HL-60 (cell line): ENCODE measurements around the gene KCNMA1.

Experiments used
- DNase-seq, 2 experiments: peaks; one replicate each; pipeline ENCODE4 v3.0.0-alpha.2; 2010 to 2020; ENCODE audit warnings: low read depth in 1 of 2, low spot score in 1 of 2
- H3K27ac ChIP-seq: fragments of 250-450 bp; sonication (Bioruptor Pico); replicated peaks from 2 replicates; pipeline ENCODE4 v1.5.1; 2020; ENCODE audit warnings: mild to moderate bottlenecking, moderate library complexity
- H3K27me3 ChIP-seq: fragments of 250-450 bp; sonication (Bioruptor Pico); 2 replicates; pipeline ENCODE4 v1.5.1; 2021; ENCODE audit warnings: mild to moderate bottlenecking, moderate library complexity; ENCODE audit not compliant: insufficient read depth, poor library complexity, severe bottlenecking
- H3K4me3 ChIP-seq: replicated peaks from 2 replicates; pipeline ENCODE4 v1.5.1; 2011; ENCODE audit warnings: mild to moderate bottlenecking, control low read depth, low read length; ENCODE audit not compliant: insufficient read depth
- GABPA ChIP-seq: IDR thresholded peaks from 2 replicates; pipeline ENCODE4 v1.6.1; 2012; ENCODE audit warnings: low read depth
- POLR2AphosphoS5 ChIP-seq: IDR thresholded peaks from 2 replicates; pipeline ENCODE4 v1.6.1; 2012; ENCODE audit warnings: low read depth
- SPI1 ChIP-seq: IDR thresholded peaks from 2 replicates; pipeline ENCODE4 v1.6.1; 2012; ENCODE audit warnings: low read depth, mild to moderate bottlenecking, borderline replicate concordance
- TF ChIP-seq, protein P1 (sequence below): IDR thresholded peaks from 2 replicates; pipeline ENCODE4 v1.6.1; 2012; ENCODE audit warnings: low read depth; ENCODE audit not compliant: insufficient replicate concordance
- TF ChIP-seq, protein P2 (sequence below): IDR thresholded peaks from one replicate; pipeline ENCODE4 v1.5.1; 2011; ENCODE audit warnings: low read length, control low read depth, inconsistent platforms; ENCODE audit not compliant: insufficient read depth

KCNMA1 gene

DNA sequence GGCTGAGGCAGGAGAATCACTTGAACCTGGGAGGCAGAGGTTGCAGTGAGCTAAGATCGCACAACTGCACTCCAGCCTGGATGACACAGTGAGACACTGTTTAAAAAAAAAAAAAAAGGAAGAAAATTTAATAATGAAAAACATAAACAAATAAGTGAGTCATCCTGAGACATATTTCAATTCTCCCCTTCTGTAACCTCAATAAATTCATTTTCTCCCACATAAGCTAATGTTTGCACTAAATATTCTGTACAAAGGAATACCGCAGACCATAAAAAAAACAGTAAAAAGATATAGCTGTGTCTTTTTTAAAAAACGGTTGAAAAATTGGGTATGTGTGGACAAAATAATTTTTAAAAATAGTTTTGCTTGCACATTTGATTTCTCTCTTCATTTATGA lies 654.0 kb downstream of the KCNMA1 start:
- H3K27me3 ChIP-seq = peaks cover 4% of the 10 kb centered on the region
- H3K27ac ChIP-seq = no peak overlapping the region
- no peak overlapping the region for H3K4me3 ChIP-seq
- no peak for DNase-seq
- TF ChIP-seq POLR2AphosphoS5 (no peak), SPI1 (no peak), GABPA (no peak)
- TF ChIP-seq, protein P1, sequence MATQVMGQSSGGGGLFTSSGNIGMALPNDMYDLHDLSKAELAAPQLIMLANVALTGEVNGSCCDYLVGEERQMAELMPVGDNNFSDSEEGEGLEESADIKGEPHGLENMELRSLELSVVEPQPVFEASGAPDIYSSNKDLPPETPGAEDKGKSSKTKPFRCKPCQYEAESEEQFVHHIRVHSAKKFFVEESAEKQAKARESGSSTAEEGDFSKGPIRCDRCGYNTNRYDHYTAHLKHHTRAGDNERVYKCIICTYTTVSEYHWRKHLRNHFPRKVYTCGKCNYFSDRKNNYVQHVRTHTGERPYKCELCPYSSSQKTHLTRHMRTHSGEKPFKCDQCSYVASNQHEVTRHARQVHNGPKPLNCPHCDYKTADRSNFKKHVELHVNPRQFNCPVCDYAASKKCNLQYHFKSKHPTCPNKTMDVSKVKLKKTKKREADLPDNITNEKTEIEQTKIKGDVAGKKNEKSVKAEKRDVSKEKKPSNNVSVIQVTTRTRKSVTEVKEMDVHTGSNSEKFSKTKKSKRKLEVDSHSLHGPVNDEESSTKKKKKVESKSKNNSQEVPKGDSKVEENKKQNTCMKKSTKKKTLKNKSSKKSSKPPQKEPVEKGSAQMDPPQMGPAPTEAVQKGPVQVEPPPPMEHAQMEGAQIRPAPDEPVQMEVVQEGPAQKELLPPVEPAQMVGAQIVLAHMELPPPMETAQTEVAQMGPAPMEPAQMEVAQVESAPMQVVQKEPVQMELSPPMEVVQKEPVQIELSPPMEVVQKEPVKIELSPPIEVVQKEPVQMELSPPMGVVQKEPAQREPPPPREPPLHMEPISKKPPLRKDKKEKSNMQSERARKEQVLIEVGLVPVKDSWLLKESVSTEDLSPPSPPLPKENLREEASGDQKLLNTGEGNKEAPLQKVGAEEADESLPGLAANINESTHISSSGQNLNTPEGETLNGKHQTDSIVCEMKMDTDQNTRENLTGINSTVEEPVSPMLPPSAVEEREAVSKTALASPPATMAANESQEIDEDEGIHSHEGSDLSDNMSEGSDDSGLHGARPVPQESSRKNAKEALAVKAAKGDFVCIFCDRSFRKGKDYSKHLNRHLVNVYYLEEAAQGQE = no peak
- TF ChIP-seq, protein P2, sequence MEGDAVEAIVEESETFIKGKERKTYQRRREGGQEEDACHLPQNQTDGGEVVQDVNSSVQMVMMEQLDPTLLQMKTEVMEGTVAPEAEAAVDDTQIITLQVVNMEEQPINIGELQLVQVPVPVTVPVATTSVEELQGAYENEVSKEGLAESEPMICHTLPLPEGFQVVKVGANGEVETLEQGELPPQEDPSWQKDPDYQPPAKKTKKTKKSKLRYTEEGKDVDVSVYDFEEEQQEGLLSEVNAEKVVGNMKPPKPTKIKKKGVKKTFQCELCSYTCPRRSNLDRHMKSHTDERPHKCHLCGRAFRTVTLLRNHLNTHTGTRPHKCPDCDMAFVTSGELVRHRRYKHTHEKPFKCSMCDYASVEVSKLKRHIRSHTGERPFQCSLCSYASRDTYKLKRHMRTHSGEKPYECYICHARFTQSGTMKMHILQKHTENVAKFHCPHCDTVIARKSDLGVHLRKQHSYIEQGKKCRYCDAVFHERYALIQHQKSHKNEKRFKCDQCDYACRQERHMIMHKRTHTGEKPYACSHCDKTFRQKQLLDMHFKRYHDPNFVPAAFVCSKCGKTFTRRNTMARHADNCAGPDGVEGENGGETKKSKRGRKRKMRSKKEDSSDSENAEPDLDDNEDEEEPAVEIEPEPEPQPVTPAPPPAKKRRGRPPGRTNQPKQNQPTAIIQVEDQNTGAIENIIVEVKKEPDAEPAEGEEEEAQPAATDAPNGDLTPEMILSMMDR = no peak

DNA sequence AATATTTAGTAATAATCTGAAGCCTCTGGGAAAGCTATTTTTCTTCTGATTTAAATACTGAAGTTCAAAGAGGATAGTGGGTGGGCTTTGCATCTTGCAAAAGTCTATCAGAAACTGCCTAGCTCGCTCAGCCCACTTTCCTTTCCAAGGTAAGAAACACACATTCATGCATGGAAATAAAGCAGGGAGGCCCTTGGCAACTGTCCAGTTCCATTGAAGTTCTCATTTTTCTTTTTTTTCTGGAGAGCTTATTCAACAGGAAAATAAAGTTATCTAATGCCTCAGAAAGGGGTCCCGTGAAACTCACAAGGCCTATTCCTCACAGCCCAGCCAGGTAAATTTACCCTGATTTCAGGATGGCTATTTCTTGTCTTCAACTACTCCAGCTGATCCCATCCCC lies 654.9 kb downstream of the KCNMA1 start:
- Histone ChIP-seq H3K4me3 (no peak overlapping the region), H3K27me3 (peaks cover 4% of the 10 kb centered on the region), H3K27ac (no peak overlapping the region)
- DNase-seq = no peak
- TF ChIP-seq, protein P1 = no peak
- TF ChIP-seq POLR2AphosphoS5 (no peak), SPI1 (no peak), GABPA (no peak)
- TF ChIP-seq, protein P2 = no peak

DNA sequence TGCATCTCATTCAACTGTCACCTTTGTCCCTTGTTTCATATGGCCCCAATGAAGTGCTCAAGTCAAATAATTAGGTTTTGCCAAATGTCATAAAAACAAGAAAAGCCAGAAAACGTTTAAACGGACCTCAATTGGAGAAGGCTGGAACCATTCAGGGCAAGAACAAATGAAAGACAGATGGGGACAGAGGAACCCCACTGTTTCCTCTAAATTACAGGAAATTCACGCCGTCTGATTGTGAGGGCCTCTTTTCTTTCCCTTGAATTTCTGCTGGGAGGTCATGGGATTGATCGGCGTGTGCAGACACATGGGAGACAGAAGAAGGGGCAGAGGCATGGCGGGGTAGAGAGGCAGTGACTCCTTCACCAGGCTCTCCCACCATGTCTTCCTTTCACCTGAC lies 656.4 kb downstream of the KCNMA1 start:
- no peak for DNase-seq
- TF ChIP-seq POLR2AphosphoS5 = no peak
- TF ChIP-seq, protein P2 = no peak
- TF ChIP-seq, protein P1 = no peak
- H3K4me3 ChIP-seq = no peak overlapping the region
- H3K27me3 ChIP-seq = peaks cover 4% of the 10 kb centered on the region
- H3K27ac ChIP-seq = no peak overlapping the region
